Parathyroid adenoma (tissue), 2 donors: ENCODE results near the gene KYAT1.
"Not testable (repeated sequence)": the region's sequence is repeated elsewhere in the genome, so short reads cannot be mapped to it uniquely, and the experiment has no call there.

Experiments used
- H2AFZ ChIP-seq: fragments of 300-600 bp; sonication (generic); one replicate; pipeline ENCODE4 v1.7.0; 2017; ENCODE audit warnings: antibody characterized with exemption, mild to moderate bottlenecking
- H3K27ac ChIP-seq: fragments of 300-600 bp; sonication (generic); one replicate; pipeline ENCODE4 v1.7.0; 2017
- H3K27me3 ChIP-seq: fragments of 300-600 bp; sonication (generic); one replicate; pipeline ENCODE4 v1.7.0; 2017; ENCODE audit warnings: low read length; ENCODE audit not compliant: control insufficient read depth, insufficient read depth
- H3K36me3 ChIP-seq: fragments of 300-600 bp; sonication (generic); one replicate; pipeline ENCODE4 v1.7.0; 2017; ENCODE audit warnings: low read length; ENCODE audit not compliant: control insufficient read depth, insufficient read depth
- H3K4me1 ChIP-seq: fragments of 300-600 bp; sonication (generic); one replicate; pipeline ENCODE4 v1.7.0; 2017; ENCODE audit warnings: control low read depth
- H3K4me2 ChIP-seq: fragments of 300-600 bp; sonication (generic); one replicate; pipeline ENCODE4 v1.7.0; 2017; ENCODE audit warnings: low read length
- H3K4me3 ChIP-seq: fragments of 300-600 bp; sonication (generic); one replicate; pipeline ENCODE4 v1.7.0; 2017; ENCODE audit warnings: low read depth, low read length
- H3K79me2 ChIP-seq: fragments of 300-600 bp; sonication (generic); one replicate; pipeline ENCODE4 v1.7.0; 2017; ENCODE audit warnings: control low read depth
- H3K9ac ChIP-seq: fragments of 300-600 bp; sonication (generic); one replicate; pipeline ENCODE4 v1.7.0; 2017; ENCODE audit warnings: mild to moderate bottlenecking
- H3K9me3 ChIP-seq: fragments of 300-600 bp; sonication (generic); one replicate; pipeline ENCODE4 v1.7.0; 2017; ENCODE audit warnings: low read length; ENCODE audit not compliant: control insufficient read depth
- CTCF ChIP-seq: fragments of 300-600 bp; sonication (generic); IDR thresholded peaks from one replicate; pipeline ENCODE4 v1.7.0; 2017; ENCODE audit warnings: antibody characterized with exemption, mild to moderate bottlenecking
- donor health status: primary hyperparathyroidism.

Gene KYAT1

GRCh38 chr9:128861501-128861900 is 20.2 kb downstream of the KYAT1 start:
- Histone ChIP-seq H3K4me3 (no peak overlapping the region), H3K4me2 (no peak overlapping the region), H2AFZ (no peak overlapping the region), H3K36me3 (no peaks in the 10 kb centered on the region), H3K27ac (no peak overlapping the region), H3K27me3 (no peaks in the 10 kb centered on the region), H3K9me3 (no peaks in the 10 kb centered on the region), H3K79me2 (no peaks in the 10 kb centered on the region), H3K4me1 (no peaks in the 10 kb centered on the region), H3K9ac (no peak overlapping the region)
- TF ChIP-seq CTCF = no peak

GRCh38 chr9:128860937-128861336 is 20.8 kb downstream of the KYAT1 start:
- H3K36me3 ChIP-seq = no peaks in the 10 kb centered on the region
- no peaks in the 10 kb centered on the region for H3K79me2 ChIP-seq
- H3K4me2 ChIP-seq = no peak overlapping the region
- H2AFZ ChIP-seq = no peak overlapping the region
- H3K27me3 ChIP-seq = no peaks in the 10 kb centered on the region
- H3K27ac ChIP-seq = no peak overlapping the region
- TF ChIP-seq CTCF = no peak
- H3K9me3 ChIP-seq = no peaks in the 10 kb centered on the region
- no peak overlapping the region for H3K9ac ChIP-seq
- H3K4me3 ChIP-seq = no peak overlapping the region
- H3K4me1 ChIP-seq = no peaks in the 10 kb centered on the region

DNA sequence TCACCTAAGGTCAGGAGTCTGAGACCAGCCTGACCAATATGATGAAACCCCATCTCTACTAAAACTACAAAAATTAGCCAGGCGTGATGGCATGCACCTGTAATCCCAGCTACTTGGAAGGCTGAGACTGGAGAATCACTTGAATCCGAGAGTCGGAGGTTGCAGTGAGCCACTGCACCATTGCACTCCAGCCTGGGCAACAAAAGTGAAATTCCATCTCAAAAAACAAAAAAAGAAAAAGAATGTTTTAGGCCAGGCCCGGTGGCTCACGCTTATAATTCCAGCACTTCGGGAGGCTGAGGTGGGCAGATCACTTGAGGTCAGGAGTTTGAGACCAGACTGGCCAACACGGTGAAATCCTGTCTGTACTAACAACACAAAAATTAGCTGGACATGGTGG is 23.3 kb downstream of the KYAT1 start:
- not testable (repeated sequence) for H3K4me2 ChIP-seq, H3K4me3 ChIP-seq, H3K27me3 ChIP-seq, H2AFZ ChIP-seq, H3K36me3 ChIP-seq, H3K9me3 ChIP-seq, H3K4me1 ChIP-seq, H3K79me2 ChIP-seq, H3K27ac ChIP-seq, H3K9ac ChIP-seq

DNA sequence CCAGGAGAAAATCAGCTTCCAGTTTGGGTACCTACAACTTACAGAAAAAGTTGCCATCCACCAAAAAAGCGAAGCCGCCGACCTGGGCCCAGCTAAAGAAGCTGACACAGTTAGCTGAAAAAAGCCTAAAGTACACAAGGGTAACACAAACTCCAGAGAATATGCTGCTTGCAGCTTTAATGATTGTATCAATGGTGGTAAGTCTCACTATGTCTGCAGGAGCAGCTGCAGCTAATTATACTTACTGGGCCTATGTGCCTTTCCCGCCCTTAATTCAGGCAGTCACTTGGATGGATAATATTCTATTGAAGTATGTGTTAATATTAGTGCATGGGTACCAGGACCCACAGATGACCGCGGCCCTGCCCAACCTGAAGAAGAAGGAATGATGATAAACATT is 27.3 kb downstream of the KYAT1 start:
- H3K27ac ChIP-seq, H3K9me3 ChIP-seq: not testable (repeated sequence)

DNA sequence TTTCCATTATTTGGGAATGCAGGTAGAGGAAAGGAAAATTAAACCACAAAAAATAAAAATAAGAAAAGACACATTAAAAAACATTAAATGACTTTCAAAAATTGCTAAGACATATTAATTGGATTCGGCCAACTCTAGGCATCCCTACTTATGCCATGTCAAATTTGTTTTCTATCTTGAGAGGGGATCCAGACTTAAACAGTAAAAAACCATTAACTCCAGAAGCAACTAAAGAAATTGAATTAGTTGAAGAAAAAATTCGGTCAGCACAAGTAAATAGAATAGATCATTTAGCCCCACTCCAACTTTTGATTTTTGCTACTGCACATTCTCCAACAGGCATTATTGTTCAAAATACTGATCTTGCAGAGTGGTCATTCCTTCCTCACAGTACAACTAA is 29.1 kb downstream of the KYAT1 start:
- H3K4me1 ChIP-seq, H3K9me3 ChIP-seq, H3K27ac ChIP-seq, H3K4me3 ChIP-seq, H3K9ac ChIP-seq, H3K27me3 ChIP-seq, H3K36me3 ChIP-seq, H3K79me2 ChIP-seq, H2AFZ ChIP-seq: not testable (repeated sequence)
- peak overlapping the region; percentile 42 for H3K4me2 ChIP-seq

More for the DNA sequence above, 27.3 kb downstream of the KYAT1 start:
- H3K27me3 ChIP-seq, H3K79me2 ChIP-seq, H3K4me1 ChIP-seq, H2AFZ ChIP-seq, H3K9ac ChIP-seq, H3K4me3 ChIP-seq, H3K4me2 ChIP-seq, H3K36me3 ChIP-seq: not testable (repeated sequence)

GRCh38 chr9:128851779-128852600 is 29.8 kb downstream of the KYAT1 start:
- not testable (repeated sequence) for H3K9me3 ChIP-seq, H3K4me2 ChIP-seq, H3K27me3 ChIP-seq, H3K27ac ChIP-seq, H3K9ac ChIP-seq, H2AFZ ChIP-seq, H3K79me2 ChIP-seq, H3K4me3 ChIP-seq, H3K36me3 ChIP-seq, H3K4me1 ChIP-seq
- TF ChIP-seq CTCF = peak; percentile 51

- H3K4me3 ChIP-seq, H3K79me2 ChIP-seq, H2AFZ ChIP-seq, H3K9me3 ChIP-seq, H3K36me3 ChIP-seq, H3K9ac ChIP-seq, H3K27ac ChIP-seq, H3K27me3 ChIP-seq, H3K4me1 ChIP-seq, H3K4me2 ChIP-seq: not testable (repeated sequence)
Observed at GRCh38 chr9:128851024-128851423, 30.7 kb downstream of the KYAT1 start.
